ENCODE data around the gene TM4SF1.

Gene TM4SF1

DNA sequence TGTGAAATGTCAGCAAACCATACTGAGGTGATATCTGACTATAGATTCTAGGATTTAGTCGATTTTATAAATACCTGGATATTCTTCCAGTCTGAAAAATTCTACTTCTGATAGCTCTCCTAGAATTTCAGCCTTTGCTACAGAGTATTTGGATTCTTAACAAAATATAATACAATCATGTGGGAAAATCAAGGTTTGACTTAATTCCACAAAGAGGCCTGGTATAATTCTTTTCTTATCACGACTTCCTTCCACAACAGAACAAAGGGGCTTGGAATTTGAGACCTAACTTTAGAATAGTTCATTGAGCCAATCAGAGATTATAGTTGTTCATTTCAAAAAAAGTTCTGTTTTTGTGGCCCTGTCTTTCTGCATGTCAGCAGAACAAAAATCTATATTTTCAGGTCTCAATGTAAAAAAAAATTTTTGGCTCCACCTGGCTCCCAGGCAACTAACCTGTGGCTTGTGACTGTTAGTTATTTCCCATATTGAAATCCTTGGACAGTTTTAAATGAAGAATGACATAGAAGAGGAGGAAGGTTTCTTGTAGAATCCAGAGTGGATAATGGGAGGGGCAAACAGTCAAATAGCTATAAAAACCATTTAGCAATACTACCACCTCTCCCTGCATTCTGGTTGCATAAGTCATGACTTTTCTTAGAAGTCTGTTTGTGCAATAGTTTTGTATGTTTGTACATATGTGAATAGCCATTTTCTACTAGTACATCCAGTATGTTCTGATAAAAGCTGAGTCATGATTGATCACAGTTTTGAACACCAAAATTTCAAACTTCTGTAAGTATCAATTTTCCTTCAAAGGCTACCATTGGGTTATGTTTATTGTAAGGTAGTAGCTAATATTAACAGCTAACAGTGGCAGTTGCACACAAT lies 4.0 kb downstream of the TM4SF1 start:
- DNase-seq = no peak

DNA sequence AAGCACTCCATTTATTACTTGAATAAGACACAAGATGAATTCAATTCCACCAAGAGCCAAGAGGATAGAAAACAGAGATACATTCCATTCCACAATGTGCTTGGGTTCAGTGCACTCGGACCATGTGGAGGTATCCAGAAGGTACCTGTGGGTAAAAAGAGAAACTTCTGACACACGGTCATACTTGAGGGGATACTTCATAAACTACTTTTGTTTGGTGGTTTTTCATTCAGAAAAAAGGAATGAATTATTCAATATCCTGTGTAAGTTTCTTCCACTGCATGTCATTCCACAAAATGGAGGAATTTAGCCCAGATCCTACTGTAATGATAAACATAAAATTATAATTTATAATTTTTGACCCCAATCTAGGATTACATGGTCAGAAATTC lies 5.7 kb downstream of the TM4SF1 start:
- no peak for DNase-seq

DNA sequence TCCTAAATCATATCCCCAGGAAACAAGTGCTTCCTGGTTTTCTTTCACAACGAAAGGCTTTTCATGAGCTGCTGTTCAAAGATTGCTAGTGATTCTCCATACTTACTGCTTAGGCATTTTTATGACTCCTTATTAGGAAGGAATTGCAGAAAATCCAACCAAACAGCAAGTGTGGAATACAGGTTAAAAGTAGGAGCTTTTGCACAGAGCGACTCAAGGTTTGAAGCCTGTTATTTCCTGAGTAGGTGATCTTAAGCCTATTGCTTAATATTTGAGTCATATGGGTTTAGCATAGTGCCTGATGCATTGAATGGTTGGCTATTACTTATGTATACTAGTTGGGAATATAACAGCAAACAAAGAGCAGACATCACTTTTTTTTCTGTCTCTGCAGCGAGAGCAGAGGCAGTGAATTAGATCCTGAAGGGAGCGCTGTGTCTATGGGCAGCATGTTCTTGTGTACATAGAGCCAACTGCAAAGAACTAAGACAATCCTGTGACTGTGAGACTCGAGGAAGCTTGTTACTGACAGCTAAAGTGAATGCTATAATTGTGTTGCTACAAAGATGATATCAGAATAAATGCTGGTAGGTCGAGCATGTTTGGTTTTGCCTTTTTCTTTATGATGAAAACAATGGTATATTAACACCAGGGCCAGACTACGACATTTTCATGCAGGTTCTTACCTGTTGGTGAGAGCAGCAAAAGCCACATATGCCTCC lies 6.3 kb downstream of the TM4SF1 start:
- DNase-seq = peak; percentile 1

DNA sequence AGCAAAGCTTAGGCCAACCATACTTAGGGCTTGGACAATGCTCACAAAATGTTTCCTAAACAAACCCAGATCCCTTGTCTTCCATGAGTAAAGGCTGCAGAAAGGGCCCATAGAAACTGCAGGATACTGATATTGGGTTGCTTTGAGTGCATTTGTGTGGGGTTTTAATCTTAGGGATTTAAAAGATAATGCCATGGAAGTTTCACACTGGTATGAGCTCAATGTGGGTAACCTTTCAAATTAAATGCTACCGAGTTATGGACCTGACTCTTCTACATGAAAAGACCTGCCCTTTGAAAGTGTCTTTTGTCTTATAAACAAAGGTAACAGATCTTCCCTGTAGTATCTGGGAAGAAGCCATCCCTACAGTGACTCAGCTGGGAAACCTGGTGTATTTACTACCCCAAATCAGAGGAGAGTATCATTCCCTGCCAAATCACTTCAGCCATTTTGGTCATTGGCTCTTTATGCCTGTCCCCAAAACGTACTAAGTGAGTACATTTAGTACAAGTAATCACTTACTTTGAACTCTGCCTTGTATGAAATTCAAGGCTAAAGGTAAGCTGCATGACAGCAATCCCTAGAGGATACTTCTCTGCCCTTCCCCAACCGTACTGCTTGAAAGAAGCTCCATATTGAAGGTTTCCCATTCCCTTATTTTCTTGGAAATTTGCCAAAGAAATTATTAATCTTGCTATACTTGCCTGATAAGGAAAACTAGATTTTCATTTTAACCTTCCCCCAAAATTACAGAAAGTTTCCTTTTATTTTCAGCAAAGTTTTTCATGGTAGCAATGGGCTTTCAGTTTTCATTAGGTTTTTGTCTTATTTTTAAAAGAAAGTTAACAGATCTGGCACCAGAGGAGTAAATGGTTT lies 7.2 kb downstream of the TM4SF1 start:
- no peak for DNase-seq

DNA sequence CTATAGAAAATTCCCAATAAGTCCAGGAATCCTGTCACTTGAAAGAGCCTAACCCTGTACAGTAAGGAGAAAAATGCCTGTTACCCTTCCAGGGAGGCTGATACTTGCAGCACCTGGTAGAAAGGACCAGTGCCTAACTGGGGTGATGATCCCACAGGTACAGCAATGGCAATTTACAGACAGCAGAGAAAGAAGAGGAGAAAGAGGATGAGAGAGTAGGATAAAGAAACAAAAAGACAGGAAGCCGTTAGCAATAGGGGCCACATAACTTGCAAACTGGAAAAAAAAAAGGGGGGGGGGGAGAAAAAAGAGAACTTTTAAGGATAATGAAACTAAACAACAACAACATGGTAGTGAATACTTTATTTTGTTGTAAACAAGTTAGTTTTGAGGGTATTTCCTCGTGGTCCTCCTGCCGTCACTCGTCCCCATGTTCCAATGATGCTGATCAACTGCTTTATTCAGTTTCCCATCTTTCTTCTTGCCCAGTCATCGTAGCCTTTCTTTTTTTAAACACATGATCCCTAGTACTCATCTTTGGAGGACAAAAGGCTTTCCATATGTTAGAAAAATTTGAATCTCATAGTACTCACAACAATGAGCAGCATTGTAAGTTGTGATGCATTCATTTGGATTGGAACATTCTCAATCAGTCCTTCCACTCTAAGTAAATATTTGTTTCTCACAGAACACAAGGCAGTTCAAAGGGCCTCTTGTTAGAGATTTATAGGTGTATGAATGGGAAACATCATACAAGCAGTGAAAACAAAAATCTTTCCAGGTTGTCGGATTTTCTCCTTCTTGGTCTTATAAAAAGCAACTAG lies 8.6 kb downstream of the TM4SF1 start:
- DNase-seq = peak; percentile 66

DNA sequence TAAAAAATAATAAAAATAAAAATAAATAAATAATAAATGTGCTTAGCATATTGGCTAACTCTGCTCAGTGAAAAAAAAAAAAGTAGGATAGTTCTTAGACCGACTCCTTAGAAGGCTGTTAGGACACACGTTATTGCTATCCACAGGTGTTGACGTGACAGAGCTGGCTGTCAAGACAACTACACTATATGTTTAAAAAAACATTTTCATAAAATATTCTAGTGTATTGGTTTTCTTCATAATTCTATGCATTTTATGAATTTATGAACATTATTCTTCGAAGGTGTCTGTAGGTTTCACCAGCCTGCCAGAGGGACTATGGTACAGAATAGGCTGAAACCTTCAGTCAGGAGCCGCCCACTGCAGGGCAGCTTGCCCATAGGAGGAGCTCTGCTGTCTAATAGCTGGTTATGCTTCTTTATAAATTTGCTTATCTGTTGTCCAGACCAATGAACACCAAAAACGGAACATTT lies 9.2 kb downstream of the TM4SF1 start:
- peak; percentile 41 for DNase-seq

DNA sequence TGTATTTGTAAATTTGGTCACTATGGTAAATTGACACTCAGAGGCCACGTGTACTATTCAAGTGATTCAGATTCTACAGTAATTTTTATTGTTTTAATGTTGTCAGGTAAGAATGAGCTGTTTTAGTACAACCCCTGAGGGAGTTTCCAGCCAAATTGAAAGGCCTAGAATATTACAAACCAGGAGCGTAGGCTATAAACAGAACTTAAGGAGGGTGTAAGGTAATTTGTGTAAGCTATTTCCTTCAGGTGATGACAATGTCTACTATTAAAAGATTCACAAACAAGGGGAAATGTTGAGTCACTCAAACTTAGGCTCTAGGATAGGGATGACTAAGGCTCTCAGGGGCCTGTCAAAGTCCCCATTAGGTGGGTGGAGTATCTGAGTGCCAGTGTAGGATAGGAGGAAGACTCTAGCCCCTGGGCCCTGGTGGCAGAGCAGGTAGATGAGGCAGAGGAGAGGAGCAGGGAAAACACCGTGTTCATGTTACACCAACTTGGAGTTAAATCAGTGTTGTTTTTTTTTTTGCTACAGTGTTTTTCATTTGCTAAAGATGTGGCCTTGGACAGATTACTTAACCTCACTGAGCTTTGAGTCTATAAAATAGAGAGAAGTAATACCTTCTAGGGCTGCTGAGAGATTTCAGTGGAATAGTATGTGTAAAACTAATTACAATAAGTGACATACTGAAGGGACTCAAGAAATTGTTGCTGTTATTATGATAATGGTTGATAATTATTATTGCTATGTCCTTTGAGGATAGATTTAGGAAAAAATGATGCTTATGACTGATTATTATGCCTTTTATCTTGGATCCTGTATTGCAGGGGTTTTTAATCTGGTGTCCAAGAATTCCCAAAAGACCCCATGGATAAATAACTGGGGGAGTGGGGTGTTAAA lies 10.3 kb downstream of the TM4SF1 start:
- no peak for DNase-seq

DNA sequence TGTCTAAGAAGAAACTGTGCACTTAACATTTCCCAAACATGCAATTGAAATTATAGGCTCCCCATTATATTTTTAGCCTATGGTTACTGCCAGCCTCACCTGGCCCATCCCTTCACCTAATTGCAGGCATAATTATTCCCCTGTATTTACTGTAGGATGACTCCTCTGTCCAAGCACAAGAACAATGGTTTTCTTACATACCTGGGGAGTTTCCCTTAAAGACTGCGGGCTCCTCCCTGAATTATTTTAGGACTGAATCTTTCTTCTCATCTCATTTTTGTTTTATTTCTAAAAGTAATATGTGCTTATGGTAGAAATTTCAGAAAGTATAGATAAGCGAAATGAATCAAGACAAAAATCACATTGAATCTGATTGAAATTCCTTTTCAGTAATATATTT lies 11.4 kb downstream of the TM4SF1 start:
- DNase-seq = peak; percentile 60

DNA sequence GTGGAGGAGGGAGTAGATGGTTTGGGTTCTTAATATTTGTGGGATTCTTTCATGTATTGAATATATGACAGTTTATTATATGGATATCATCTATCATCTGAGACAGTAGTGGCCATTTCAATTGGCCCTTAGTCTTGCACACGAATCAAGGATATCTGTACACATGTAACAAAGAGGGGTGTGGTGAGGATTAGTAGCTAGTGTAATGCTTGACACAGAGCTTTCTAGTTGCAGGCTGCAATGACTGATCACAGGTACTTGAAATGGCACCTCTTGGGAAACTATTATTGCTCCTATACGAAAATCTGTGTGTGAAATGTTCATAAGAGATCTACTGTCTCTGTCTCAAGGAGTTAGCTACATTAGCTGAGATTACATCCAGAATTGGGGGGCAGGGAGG lies 12.8 kb downstream of the TM4SF1 start:
- no peak for DNase-seq

DNA sequence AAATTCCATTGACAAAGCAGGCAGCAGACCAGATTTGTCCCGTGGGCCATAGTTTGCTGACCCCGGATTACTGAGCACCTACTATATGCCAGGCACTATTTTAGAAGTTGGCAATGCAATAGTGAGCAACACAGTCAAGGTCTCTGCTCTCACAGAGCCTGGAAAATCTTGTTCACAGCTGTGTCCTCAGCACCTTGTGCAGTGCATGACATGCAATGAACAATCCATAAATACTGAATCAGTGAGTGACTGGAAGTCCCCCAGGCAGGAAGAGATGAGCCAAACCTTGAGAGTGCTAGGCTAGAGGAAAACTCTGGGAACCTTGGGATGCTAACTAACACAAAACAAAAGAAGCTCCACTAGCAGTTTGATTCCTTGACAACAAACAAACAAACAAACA lies 14.4 kb downstream of the TM4SF1 start:
- DNase-seq = no peak

DNA sequence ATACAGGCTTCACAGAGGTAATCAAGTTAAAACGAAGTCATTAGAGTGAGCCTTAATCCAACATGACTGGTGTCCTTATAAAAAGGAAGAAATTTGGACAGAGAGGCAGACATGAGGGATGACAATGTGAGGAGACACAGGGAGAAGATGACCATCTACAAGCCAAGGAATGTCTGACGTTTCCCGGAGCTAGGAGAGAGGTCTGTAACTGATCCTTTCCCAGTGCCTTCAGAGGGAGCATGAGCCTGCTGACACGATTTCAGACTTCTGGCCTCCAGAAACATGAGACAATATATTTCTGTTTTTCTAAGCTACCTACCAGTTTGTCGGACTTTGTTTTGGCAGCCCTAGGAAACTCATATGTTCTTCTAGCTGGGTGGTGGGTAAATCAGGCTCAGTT lies 15.1 kb downstream of the TM4SF1 start:
- DNase-seq = no peak

DNA sequence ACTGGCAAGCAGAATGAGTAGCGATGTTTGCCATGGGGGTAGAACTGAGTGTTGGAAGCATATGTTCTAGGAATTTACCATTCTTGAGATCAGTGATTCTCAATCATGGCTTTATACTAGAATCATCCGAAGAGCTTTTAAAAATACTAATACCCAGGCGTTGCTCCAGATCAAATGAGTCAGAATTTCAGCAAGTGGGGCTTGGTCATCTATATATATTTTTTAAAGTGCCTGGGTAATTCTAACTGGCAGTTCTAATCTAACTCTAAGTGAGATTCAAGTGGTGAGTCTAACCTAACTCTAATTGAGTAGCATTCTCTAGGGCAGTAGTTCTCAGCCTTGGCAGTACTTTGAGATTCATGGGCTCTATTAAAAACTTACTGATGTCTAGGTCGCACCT lies 20.8 kb downstream of the TM4SF1 start:
- DNase-seq = no peak

DNA sequence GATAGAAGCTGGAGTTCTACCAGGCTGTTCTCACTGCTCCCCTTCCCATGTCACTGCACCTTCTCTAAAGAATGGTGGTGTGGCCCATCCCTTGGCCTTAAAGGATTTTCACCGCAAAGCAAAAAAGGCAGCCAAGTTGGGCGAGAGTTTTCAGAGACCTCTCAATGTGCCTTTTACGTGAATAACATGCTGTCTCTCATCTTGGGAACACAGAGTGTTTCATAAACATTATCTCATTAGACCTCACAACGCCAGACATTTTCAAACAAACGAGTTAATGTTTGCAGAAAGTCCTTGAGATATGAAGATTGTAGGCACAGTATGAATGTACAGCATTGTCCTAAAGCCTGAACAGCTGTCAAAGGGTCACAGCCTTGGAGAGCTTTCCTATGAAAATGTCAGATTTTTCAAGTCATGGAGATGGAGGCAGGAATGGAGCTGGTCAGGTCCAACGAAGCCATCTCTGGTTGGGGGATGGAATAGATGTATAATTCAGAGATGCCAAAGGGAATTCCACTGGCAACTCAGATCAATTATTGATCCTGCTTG lies 21.3 kb downstream of the TM4SF1 start:
- DNase-seq = no peak

DNA sequence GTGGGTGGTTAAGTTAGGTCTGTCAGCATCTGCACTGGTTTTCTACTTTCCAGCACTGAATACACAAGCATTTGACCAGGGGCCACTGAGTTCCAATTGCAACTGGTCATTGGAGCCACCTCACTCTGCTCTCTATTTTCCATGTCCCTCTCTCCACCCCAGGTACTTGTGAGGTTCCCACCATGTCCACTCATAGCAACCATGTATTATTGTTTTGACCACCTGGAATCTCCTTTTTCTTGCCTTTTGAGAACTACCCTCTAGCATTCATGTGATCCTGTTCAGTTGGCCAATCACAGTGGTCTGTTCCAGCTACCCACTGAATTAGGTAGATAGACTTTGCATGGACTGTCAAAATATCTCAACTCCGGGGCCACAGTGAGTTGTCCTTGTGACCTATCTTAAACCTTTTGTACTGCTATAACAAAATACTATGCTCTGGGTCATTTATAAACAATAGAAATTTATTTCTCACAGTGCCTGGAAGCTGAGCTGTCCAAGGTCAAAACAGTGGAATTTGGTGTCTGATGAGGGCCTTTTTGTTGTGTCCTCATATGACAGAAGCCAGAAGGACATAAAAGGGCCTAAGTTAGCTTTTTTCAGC lies 23.8 kb downstream of the TM4SF1 start:
- DNase-seq = no peak

DNA sequence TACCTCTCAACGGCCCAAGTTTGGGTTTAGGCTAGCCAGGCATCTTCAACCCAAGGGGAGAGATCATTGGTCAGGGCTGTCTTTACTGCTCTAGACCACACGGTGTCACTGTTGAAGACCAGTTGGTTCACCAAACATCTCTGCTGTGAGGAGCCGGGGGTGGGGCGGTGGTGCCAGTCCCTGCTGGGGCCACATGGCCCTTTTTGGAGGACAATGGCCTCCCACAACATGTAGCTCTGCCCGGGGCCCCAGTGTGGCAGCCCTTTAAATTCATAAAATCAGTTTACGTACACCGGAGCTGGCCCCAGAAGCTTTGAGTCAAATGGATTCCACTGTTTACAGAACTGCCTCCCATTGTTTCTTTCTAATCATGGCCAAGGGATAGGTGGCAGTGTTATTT lies 24.9 kb downstream of the TM4SF1 start:
- DNase-seq = peak; percentile 29

DNA sequence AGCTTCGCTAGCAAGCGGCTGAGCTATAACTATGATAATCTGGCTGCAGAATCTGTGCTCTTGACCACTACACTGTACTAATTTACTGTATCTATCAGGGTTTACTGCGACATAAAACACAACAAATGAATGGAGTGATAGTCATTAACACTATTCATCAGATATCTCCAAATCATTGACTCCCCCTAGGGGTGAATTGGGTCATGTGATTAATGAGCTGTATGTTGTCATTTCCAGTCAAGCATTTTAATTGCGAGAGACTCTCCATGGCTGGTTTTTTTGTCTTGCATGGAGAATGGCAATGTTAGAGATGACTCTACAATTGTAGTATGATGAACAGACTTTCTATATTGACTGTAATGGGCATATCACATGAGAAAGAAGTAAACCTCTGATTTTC lies 33.5 kb downstream of the TM4SF1 start:
- no peak for DNase-seq

DNA sequence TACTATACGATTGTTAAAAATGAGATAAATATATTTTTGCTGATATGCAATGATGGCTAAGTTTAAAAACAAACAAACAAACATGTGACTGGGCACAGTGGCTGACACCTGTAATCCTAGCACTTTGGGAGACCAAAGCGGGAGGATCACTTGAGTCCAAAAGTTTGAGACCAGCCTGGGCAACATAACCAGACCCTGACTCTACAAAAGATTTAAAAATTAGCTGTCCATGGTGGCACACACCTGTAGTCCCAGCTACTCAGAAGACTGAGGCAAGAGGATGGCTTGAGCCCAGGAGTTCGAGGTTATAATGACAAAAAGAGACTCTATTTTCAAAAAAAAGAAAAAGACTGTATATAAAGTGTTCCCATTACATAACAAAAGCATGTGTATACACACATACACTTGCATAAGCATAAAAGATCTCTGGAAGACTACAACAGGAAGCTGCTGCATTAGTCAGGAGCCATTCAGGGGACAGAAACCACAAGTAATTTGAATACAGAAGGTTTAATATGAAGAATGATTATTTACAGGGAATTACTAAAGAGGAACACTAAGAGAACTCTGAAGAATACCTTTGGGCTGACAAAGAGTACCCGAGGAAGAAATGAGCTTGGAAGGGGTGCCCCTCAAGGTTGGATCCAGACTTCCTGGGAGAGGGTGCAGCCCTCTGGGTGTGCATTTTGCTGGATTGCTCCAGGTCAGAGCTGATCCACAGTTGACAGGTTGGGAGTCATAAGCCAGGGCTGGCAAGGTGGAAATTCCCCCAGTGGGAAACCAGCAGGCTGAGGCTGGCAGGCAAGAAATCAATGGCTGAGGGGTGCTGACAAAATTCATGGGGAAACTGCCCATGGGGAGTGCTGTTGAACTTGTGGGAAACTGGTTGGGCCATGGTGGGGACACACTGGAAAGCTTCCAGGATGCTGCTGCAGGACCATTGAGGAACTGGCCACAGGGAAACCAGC lies 34.8 kb downstream of the TM4SF1 start:
- no peak for DNase-seq

DNA sequence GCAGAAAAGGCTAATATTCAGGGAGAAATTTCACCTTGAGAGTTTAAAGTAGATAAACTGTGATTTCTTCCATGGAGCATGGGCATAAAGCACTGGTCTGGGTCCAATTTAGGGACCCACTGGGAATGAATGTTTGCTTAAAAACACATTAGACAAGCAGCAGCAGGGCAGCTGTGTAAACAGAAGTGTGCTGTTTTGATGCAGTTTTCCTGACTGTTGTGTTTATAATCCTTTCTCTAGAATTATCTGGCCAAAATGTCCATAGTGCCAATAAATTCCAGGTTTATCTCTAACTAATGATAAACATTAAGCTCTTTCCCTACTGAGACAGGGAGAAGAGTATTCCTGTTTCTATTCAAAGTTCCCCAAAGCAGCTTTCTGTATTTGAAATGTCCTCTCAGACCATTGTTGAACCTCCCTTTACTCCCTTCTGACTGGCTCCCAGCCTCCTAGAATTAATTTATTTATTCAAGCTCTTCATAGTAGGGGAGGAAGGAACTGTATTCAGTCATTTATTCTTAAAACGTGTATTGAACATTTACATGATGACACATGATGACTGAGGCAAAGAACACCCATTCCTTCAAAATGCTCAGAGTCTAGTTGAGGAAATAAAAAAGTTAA lies 37.0 kb downstream of the TM4SF1 start:
- peak; percentile 78 for DNase-seq

DNA sequence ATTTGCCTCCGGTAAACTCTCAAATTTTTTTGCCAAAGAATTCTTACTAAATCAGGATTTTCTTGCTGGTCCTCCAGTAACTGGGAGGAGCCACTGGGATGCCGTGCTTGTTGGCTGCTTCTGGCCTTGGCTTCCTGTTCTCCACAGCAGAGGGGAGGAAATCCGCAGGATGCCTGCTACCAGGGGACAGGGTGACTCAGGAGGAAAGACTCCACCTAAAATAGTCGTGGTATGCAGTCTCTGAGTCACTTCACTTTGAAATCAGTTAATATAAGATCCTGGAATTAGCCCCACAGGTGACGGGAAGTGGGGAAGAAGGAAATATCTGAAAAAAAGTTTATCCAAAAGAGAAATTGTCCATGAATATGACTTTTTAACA lies 37.5 kb downstream of the TM4SF1 start:
- peak; percentile 58 for DNase-seq
